ENCODE data around the gene UBE2L3.
"Not testable (repeated sequence)": the region's sequence is repeated elsewhere in the genome, so short reads cannot be mapped to it uniquely, and the experiment has no call there.

Gene UBE2L3

GRCh38 chr22:21573293-21573734 is 5.8 kb downstream of the UBE2L3 start:
- no peak for DNase-seq

GRCh38 chr22:21573750-21574494 is 6.4 kb downstream of the UBE2L3 start:
- DNase-seq: no peak

GRCh38 chr22:21579474-21579851 is 11.9 kb downstream of the UBE2L3 start:
- DNase-seq: no peak

- not testable (repeated sequence) for DNase-seq
These were observed 13.1 kb downstream of the UBE2L3 start for GRCh38 chr22:21580623-21581007.

- DNase-seq: not testable (repeated sequence)
These were observed 13.6 kb downstream of the UBE2L3 start for GRCh38 chr22:21581009-21581713.

GRCh38 chr22:21582801-21583740 is 15.6 kb downstream of the UBE2L3 start:
- no peak for DNase-seq

- DNase-seq: no peak
These were observed 17.9 kb downstream of the UBE2L3 start for GRCh38 chr22:21585389-21585788.

- no peak for DNase-seq
These were observed 20.5 kb downstream of the UBE2L3 start for GRCh38 chr22:21587803-21588611.

- DNase-seq: no peak
These were observed 21.9 kb downstream of the UBE2L3 start for GRCh38 chr22:21589396-21589795.

- no peak for DNase-seq
These were observed 23.5 kb downstream of the UBE2L3 start for GRCh38 chr22:21590809-21591641.

GRCh38 chr22:21591695-21592094 is 24.2 kb downstream of the UBE2L3 start:
- DNase-seq: no peak

- DNase-seq: no peak
These were observed 24.9 kb downstream of the UBE2L3 start for GRCh38 chr22:21592422-21592821.

- no peak for DNase-seq
These were observed 26.1 kb downstream of the UBE2L3 start for GRCh38 chr22:21593406-21594232.

GRCh38 chr22:21594865-21595452 is 27.4 kb downstream of the UBE2L3 start:
- no peak for DNase-seq

- not testable (repeated sequence) for DNase-seq
These were observed 29.0 kb downstream of the UBE2L3 start for GRCh38 chr22:21596356-21597135.

GRCh38 chr22:21598302-21598701 is 30.8 kb downstream of the UBE2L3 start:
- no peak for DNase-seq

GRCh38 chr22:21599053-21599893 is 31.8 kb downstream of the UBE2L3 start:
- DNase-seq: no peak

GRCh38 chr22:21602579-21602978 is 35.1 kb downstream of the UBE2L3 start:
- no peak for DNase-seq

All from CD4-positive, alpha-beta T cell treated with Interleukin-4 for 4 hours (primary cell).